ENCODE measurements around the gene PHLDA2. TPM values are rescaled to one million over a fixed set of nuclear protein-coding genes. Genes with fewer than 3 reads are reported as not detected.

PHLDA2 gene
- total and polyA plus RNA-seq, 2 donors (not counting 1 experiment from before 2014, with no cell fraction given): 1.4 TPM; not detected in 1

DNA sequence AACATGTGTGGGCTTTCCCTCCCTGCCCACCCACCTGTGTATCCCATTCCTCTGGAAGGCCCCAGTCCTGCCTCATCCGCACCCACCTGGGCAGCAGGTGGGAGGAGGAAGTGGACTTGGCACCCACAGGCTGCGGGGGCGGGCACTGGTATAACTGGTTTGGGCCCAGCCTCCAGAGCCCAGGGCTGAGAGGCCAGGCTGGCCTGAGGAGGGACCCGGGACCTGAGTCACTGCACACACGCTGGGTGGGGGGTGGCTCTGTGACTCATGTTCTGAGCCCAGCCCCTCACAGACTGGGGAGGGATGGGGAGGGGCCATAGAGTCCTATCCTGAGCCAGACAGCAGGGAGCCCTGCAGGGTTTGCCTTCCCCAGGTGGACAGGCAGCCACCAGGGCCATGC is 16.7 kb downstream of the PHLDA2 start:
- Histone ChIP-seq H3K27ac (ENCODE audit: low read length in 2 of 2) (no peak overlapping the region), H3K79me2 (ENCODE audit: control insufficient read depth, insufficient read depth, low read length) (no peaks in the 10 kb centered on the region), H3K27me3 (replicated peaks in 1 of 4; ENCODE audit: control extremely low read depth in 1 of 4, control insufficient read depth in 3 of 4, insufficient read depth in 4 of 4, low read length in 3 of 4) (no peaks in the 10 kb centered on the region), H3K4me2 (replicated peaks; ENCODE audit: low read depth, low read length, poor library complexity, severe bottlenecking) (no peak overlapping the region), H3K9me3 (ENCODE audit: control extremely low read depth in 1 of 3, control insufficient read depth in 2 of 3, insufficient read depth in 1 of 3, low read length in 2 of 3) (no peaks in the 10 kb centered on the region), H3K4me1 (ENCODE audit: control insufficient read depth in 2 of 2, insufficient read depth in 2 of 2, low read length in 2 of 2) (peaks cover 12 to 18% of the 10 kb centered on the region in 2 donors), H2AFZ (ENCODE audit: insufficient read depth, low read depth, low read length, poor library complexity, severe bottlenecking) (no peak overlapping the region), H3K36me3 (replicated peaks in 1 of 2; ENCODE audit: control extremely low read depth in 1 of 2, control insufficient read depth in 1 of 2, extremely low read depth in 1 of 2, insufficient read depth in 2 of 2, low read length in 1 of 2) (no peaks in the 10 kb centered on the region), H3K9ac (ENCODE audit: low read length) (no peak overlapping the region), H3K4me3 (ENCODE audit: control extremely low read depth in 1 of 5, extremely low read depth in 1 of 5, insufficient read depth in 1 of 5, low read depth in 2 of 5, low read length in 4 of 5) (no peak overlapping the region), H4K20me1 (ENCODE audit: control insufficient read depth, insufficient read depth, low read length, poor library complexity, severe bottlenecking) (no peaks in the 10 kb centered on the region)
- POLR2A ChIA-PET: no interaction called here
- 77% methylated on average over 5 of the region's 5 CpGs for WGBS (ENCODE audit: insufficient coverage)
- Mint-ChIP-seq H3K4me3 (no peak overlapping the region), H3K27ac (no peak overlapping the region), H3K27me3 (no peaks in the 10 kb centered on the region), H3K4me1 (peaks cover 15% of the 10 kb centered on the region), H3K9me3 (ENCODE audit: insufficient read depth) (no peaks in the 10 kb centered on the region)
- no peak for TF ChIP-seq CTCF (IDR thresholded peaks at IDR 0.05)
- no peak for TF ChIP-seq EZH2 (IDR thresholded peaks at IDR 0.05; ENCODE audit: borderline replicate concordance, insufficient read depth, low read depth, low read length, poor library complexity, severe bottlenecking)
- DNase-seq (no peak), ATAC-seq (ENCODE audit: low read depth) (no peak)
- CTCF ChIA-PET: interaction anchor here (1.4 kb wide), 1 partner anchor 24 kb away, joined by 3 read pairs; no protein-coding TSS in a partner anchor
- intact Hi-C loops (cut with micrococcal nuclease): no loop called here

DNA sequence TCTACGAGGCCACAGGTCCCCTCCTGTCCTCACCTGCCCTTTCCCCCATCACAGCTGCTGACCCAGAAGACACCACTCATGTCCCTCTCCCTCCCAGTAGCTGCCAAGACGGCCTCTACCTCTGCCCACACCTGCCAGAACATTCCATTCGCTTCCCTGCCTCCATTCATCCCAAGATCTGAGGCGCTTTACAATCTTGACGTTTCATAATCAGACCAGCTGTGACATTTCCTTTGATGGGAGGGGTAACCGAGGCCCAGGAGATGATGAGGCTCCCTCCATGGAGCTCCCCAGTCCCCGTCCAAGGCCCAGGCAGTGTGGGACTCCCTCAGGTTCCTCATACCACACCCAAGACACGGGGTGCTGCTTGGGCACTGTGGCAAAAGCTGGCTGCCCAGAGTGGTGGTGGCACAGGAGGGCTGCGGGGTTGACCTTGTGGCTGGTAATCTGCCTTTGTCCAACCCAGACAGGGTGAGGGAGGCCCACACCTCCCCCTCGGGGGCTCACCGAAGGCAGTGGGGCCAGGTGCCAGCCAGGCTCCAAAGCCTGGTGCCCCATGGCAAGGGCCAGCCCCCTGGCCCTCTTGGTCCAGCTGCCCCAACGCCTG is 17.3 kb downstream of the PHLDA2 start:
- Histone ChIP-seq H3K27ac (ENCODE audit: low read length in 2 of 2) (no peak overlapping the region), H3K4me1 (ENCODE audit: control insufficient read depth in 2 of 2, insufficient read depth in 2 of 2, low read length in 2 of 2) (peaks cover 12 to 18% of the 10 kb centered on the region in 2 donors), H3K36me3 (replicated peaks in 1 of 2; ENCODE audit: control extremely low read depth in 1 of 2, control insufficient read depth in 1 of 2, extremely low read depth in 1 of 2, insufficient read depth in 2 of 2, low read length in 1 of 2) (no peaks in the 10 kb centered on the region), H3K27me3 (replicated peaks in 1 of 4; ENCODE audit: control extremely low read depth in 1 of 4, control insufficient read depth in 3 of 4, insufficient read depth in 4 of 4, low read length in 3 of 4) (no peaks in the 10 kb centered on the region), H4K20me1 (ENCODE audit: control insufficient read depth, insufficient read depth, low read length, poor library complexity, severe bottlenecking) (no peaks in the 10 kb centered on the region), H3K4me2 (replicated peaks; ENCODE audit: low read depth, low read length, poor library complexity, severe bottlenecking) (no peak overlapping the region), H2AFZ (ENCODE audit: insufficient read depth, low read depth, low read length, poor library complexity, severe bottlenecking) (no peak overlapping the region), H3K9me3 (ENCODE audit: control extremely low read depth in 1 of 3, control insufficient read depth in 2 of 3, insufficient read depth in 1 of 3, low read length in 2 of 3) (peaks cover 0 to 5% (median 0%) of the 10 kb centered on the region in 3 donors), H3K4me3 (ENCODE audit: control extremely low read depth in 1 of 5, extremely low read depth in 1 of 5, insufficient read depth in 1 of 5, low read depth in 2 of 5, low read length in 4 of 5) (no peak overlapping the region), H3K79me2 (ENCODE audit: control insufficient read depth, insufficient read depth, low read length) (no peaks in the 10 kb centered on the region), H3K9ac (ENCODE audit: low read length) (no peak overlapping the region)
- no peak for DNase-seq
- ChIA-PET POLR2A (no interaction called here), CTCF (interaction anchor here (1.1 to 1.4 kb wide), 2 partner anchors 24 to 380 kb away, joined by 3 to 6 read pairs; no protein-coding TSS in a partner anchor)
- intact Hi-C loops (cut with micrococcal nuclease): no loop called here
- H3K9me3 Mint-ChIP-seq (ENCODE audit: insufficient read depth): no peaks in the 10 kb centered on the region
- TF ChIP-seq EZH2 (IDR thresholded peaks at IDR 0.05; ENCODE audit: borderline replicate concordance, insufficient read depth, low read depth, low read length, poor library complexity, severe bottlenecking) (no peak), CTCF (IDR thresholded peaks at IDR 0.05) (no peak)
- no peak overlapping the region for H3K4me3 Mint-ChIP-seq
- H3K4me1 Mint-ChIP-seq: peaks cover 15% of the 10 kb centered on the region
- WGBS (ENCODE audit: insufficient coverage): 91% methylated on average over 11 of the region's 12 CpGs
- no peak for ATAC-seq (ENCODE audit: low read depth)
- no peak overlapping the region for H3K27ac Mint-ChIP-seq
- no peaks in the 10 kb centered on the region for H3K27me3 Mint-ChIP-seq

Data from B cell (primary cell).